Neural cell (in vitro differentiated cells): Measurements from ENCODE around the gene CEMIP. TPM values are rescaled to one million over a fixed set of nuclear protein-coding genes. Genes with fewer than 3 reads are reported as not detected.
"Not testable (repeated sequence)": the region's sequence is repeated elsewhere in the genome, so short reads cannot be mapped to it uniquely, and the experiment has no call there.

Experiments used
- H2AFZ ChIP-seq: fragments of 200-600, 300-800 bp; sonication (generic), shearing (Covaris generic); 2 replicates; pipeline ENCODE4 v1.6.0; 2014; ENCODE audit warnings: low read depth, mild to moderate bottlenecking, antibody characterized with exemption, low read length, moderate library complexity
- H3F3A ChIP-seq: fragments of 200-600 bp; shearing (Covaris generic); 2 replicates; pipeline ENCODE4 v1.6.1; 2016; ENCODE audit warnings: mild to moderate bottlenecking, moderate library complexity, mixed read lengths, antibody characterized with exemption, low read length; ENCODE audit not compliant: insufficient read depth, poor library complexity, severe bottlenecking
- H3K27ac ChIP-seq: fragments of 200-600, 300-800 bp; sonication (generic), shearing (Covaris generic); 2 replicates; pipeline ENCODE4 v1.5.1; 2014; ENCODE audit warnings: mild to moderate bottlenecking, low read length, moderate library complexity
- H3K27me3 ChIP-seq: fragments of 300-800, 200-600 bp; sonication (generic), shearing (Covaris generic); 2 replicates; pipeline ENCODE4 v1.6.0; 2014; ENCODE audit warnings: mild to moderate bottlenecking, low read depth, low read length, moderate library complexity; ENCODE audit not compliant: insufficient read depth
- H3K36me3 ChIP-seq: fragments of 300-800, 200-600 bp; sonication (generic), shearing (Covaris generic); 2 replicates; pipeline ENCODE4 v1.5.1; 2014; ENCODE audit warnings: mild to moderate bottlenecking, antibody characterized with exemption, low read length, moderate library complexity; ENCODE audit not compliant: insufficient read depth
- H3K4me2 ChIP-seq: fragments of 300-800, 200-600 bp; sonication (generic), shearing (Covaris generic); 2 replicates; pipeline ENCODE4 v1.6.0; 2014; ENCODE audit warnings: mild to moderate bottlenecking, low read length
- H3K4me3 ChIP-seq: fragments of 300-800, 200-600 bp; sonication (generic), shearing (Covaris generic); 2 replicates; pipeline ENCODE4 v1.5.1; 2014; ENCODE audit warnings: mild to moderate bottlenecking, low read length, moderate library complexity
- H3K79me2 ChIP-seq: fragments of 200-600 bp; shearing (Covaris generic); replicated peaks from 2 replicates; pipeline ENCODE4 v1.6.0; 2014; ENCODE audit warnings: mild to moderate bottlenecking, low read length, moderate library complexity; ENCODE audit not compliant: insufficient read depth
- H3K9ac ChIP-seq: fragments of 300-800, 200-600 bp; sonication (generic), shearing (Covaris generic); 2 replicates; pipeline ENCODE4 v1.6.1; 2016; ENCODE audit warnings: mild to moderate bottlenecking, low read length, mixed read lengths
- H3K9me2 ChIP-seq: fragments of 200-600 bp; shearing (Covaris generic); 2 replicates; pipeline ENCODE4 v1.6.1; 2016; ENCODE audit warnings: mild to moderate bottlenecking, low read length, mixed read lengths; ENCODE audit not compliant: insufficient read depth
- H3K9me3 ChIP-seq: fragments of 200-600, 300-800 bp; sonication (generic), shearing (Covaris generic); 2 replicates; pipeline ENCODE4 v1.6.1; 2016; ENCODE audit warnings: mild to moderate bottlenecking, mixed run types, low read length, moderate library complexity, mixed read lengths
- H4K20me1 ChIP-seq: fragments of 200-600 bp; shearing (Covaris generic); 2 replicates; pipeline ENCODE4 v1.6.1; 2016; ENCODE audit warnings: mild to moderate bottlenecking, mixed run types; ENCODE audit not compliant: insufficient read depth
- EP300 ChIP-seq: fragments of 450-650 bp; conservative IDR thresholded peaks from 2 replicates; pipeline ENCODE4 v1.6.1; 2014; ENCODE audit warnings: antibody characterized with exemption, mild to moderate bottlenecking, moderate library complexity; ENCODE audit not compliant: poor library complexity, severe bottlenecking
- EZH2 ChIP-seq: fragments of 200-600, 300-800 bp; shearing (Covaris generic), sonication (generic); IDR thresholded peaks from 2 replicates; pipeline ENCODE4 v1.6.1; 2014; ENCODE audit warnings: antibody characterized with exemption, low read length, borderline replicate concordance, mild to moderate bottlenecking; ENCODE audit not compliant: insufficient read depth, poor library complexity, severe bottlenecking
- MXI1 ChIP-seq: fragments of 450-650 bp; conservative IDR thresholded peaks from 2 replicates; pipeline ENCODE4 v1.6.1; 2014; ENCODE audit warnings: antibody characterized with exemption, mild to moderate bottlenecking; ENCODE audit not compliant: poor library complexity, severe bottlenecking
- POLR2AphosphoS5 ChIP-seq: IDR thresholded peaks from 2 replicates; pipeline ENCODE4 v1.6.1; 2012
- RAD21 ChIP-seq: fragments of 450-650 bp; conservative IDR thresholded peaks from 2 replicates; pipeline ENCODE4 v1.6.1; 2014; ENCODE audit warnings: antibody characterized with exemption, mild to moderate bottlenecking, moderate library complexity
- REST ChIP-seq: IDR thresholded peaks from 2 replicates; pipeline ENCODE4 v1.6.1; 2012; ENCODE audit warnings: borderline replicate concordance
- SMC3 ChIP-seq: fragments of 450-650 bp; conservative IDR thresholded peaks from 2 replicates; pipeline ENCODE4 v1.6.1; 2014; ENCODE audit warnings: antibody characterized with exemption, mild to moderate bottlenecking, moderate library complexity; ENCODE audit not compliant: poor library complexity
- TAF1 ChIP-seq: IDR thresholded peaks from 2 replicates; pipeline ENCODE4 v1.6.1; 2012; ENCODE audit warnings: low read depth
- polyA plus RNA-seq: library from polyadenylated mRNA; depleted of rRNA; stranded (reverse); fragments of >200 nt; gene quantifications from 2 replicates; pipeline ENCODE4 v1.2.3, GENCODE V29; 2014
- TF ChIP-seq, protein P1 (sequence below): fragments of 450-650 bp; IDR thresholded peaks from 2 replicates; pipeline ENCODE4 v1.5.1; 2014; ENCODE audit warnings: antibody characterized with exemption, mild to moderate bottlenecking, moderate library complexity; ENCODE audit not compliant: poor library complexity, severe bottlenecking

CEMIP gene
- polyA plus RNA-seq, 1 donor from 2014 or later, result 0.04 TPM

- Histone ChIP-seq H3K9ac (no peak overlapping the region), H3K36me3 (no peaks in the 10 kb centered on the region), H3K9me3 (no peaks in the 10 kb centered on the region), H3K79me2 (no peaks in the 10 kb centered on the region), H3K27ac (no peak overlapping the region), H2AFZ (no peak overlapping the region), H3K27me3 (no peaks in the 10 kb centered on the region), H3K4me2 (no peak overlapping the region), H3K9me2 (no peaks in the 10 kb centered on the region), H3K4me3 (no peak overlapping the region), H3F3A (no peaks in the 10 kb centered on the region), H4K20me1 (no peaks in the 10 kb centered on the region)
- no peak for TF ChIP-seq EP300
Measured at GRCh38 chr15:80760960-80761359, 18.2 kb upstream of the CEMIP start.

DNA sequence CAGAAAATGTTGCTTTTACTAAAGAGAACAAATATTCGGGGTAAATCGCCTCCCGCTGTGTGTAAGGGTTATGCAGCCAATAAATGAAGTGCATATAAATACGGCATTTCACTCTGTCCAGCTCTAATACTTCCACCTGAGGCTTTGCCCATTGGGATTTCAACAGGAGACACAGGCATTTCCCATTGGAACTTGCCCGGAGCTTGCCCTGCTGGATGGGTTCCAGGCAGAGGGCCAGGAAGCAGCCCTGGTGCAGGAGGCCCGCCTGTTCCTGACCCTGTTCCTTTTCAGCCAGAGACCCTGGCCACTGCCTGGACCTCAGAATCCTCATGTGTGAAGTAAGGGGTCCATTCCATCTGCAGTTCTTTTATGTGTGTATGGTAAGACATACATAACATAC is 17.4 kb upstream of the CEMIP start:
- no peaks in the 10 kb centered on the region for H3K79me2 ChIP-seq
- TF ChIP-seq RAD21 (no peak), POLR2AphosphoS5 (no peak), SMC3 (no peak), REST (no peak), MXI1 (no peak), EP300 (no peak), EZH2 (no peak), TAF1 (no peak)
- TF ChIP-seq, protein P1, sequence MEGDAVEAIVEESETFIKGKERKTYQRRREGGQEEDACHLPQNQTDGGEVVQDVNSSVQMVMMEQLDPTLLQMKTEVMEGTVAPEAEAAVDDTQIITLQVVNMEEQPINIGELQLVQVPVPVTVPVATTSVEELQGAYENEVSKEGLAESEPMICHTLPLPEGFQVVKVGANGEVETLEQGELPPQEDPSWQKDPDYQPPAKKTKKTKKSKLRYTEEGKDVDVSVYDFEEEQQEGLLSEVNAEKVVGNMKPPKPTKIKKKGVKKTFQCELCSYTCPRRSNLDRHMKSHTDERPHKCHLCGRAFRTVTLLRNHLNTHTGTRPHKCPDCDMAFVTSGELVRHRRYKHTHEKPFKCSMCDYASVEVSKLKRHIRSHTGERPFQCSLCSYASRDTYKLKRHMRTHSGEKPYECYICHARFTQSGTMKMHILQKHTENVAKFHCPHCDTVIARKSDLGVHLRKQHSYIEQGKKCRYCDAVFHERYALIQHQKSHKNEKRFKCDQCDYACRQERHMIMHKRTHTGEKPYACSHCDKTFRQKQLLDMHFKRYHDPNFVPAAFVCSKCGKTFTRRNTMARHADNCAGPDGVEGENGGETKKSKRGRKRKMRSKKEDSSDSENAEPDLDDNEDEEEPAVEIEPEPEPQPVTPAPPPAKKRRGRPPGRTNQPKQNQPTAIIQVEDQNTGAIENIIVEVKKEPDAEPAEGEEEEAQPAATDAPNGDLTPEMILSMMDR, result no peak
- no peak overlapping the region for H3K27ac ChIP-seq
- no peak overlapping the region for H3K4me3 ChIP-seq
- H3F3A ChIP-seq, result no peaks in the 10 kb centered on the region
- H3K9me2 ChIP-seq, result no peaks in the 10 kb centered on the region
- H4K20me1 ChIP-seq, result no peaks in the 10 kb centered on the region
- H3K27me3 ChIP-seq, result no peaks in the 10 kb centered on the region
- no peaks in the 10 kb centered on the region for H3K36me3 ChIP-seq
- H3K9ac ChIP-seq, result no peak overlapping the region
- H3K4me2 ChIP-seq, result no peak overlapping the region
- no peak overlapping the region for H2AFZ ChIP-seq
- no peaks in the 10 kb centered on the region for H3K9me3 ChIP-seq

GRCh38 chr15:80763235-80763634 is 15.9 kb upstream of the CEMIP start:
- H3K9me3 ChIP-seq, H3K4me3 ChIP-seq, H3K36me3 ChIP-seq, H3K9me2 ChIP-seq, H3K9ac ChIP-seq, H4K20me1 ChIP-seq, H2AFZ ChIP-seq, H3K27ac ChIP-seq, H3K79me2 ChIP-seq, H3F3A ChIP-seq, H3K27me3 ChIP-seq, H3K4me2 ChIP-seq: not testable (repeated sequence)
